CD4-positive, alpha-beta T cell treated with Interleukin-15 for 4 hours (primary cell): ENCODE data around the gene TMEM184B.

Experiments
- DNase-seq: peaks from one replicate; pipeline ENCODE4 v3.0.0-alpha.2; 2020; ENCODE audit warnings: low spot score

Gene TMEM184B

DNA sequence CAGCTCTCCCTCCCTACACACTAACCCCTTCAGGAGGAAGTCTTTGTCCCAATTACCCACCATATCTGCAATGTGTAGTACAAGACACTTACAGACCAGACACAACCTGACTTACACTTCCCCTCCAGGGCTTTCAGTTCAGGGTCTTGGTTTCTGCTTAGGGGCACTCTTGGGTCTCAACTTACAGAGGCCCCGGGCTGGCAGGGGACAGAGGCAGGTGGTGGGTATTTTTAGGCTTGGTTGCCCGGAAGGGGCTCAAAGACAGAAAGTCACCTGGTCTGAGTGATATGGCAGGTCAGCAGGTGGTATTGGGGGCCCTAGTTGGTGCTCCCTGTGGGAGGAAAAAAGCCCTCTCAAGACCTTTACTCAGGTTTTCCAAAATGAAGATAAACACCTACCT is 3.4 kb upstream of the TMEM184B start:
- no peak for DNase-seq

DNA sequence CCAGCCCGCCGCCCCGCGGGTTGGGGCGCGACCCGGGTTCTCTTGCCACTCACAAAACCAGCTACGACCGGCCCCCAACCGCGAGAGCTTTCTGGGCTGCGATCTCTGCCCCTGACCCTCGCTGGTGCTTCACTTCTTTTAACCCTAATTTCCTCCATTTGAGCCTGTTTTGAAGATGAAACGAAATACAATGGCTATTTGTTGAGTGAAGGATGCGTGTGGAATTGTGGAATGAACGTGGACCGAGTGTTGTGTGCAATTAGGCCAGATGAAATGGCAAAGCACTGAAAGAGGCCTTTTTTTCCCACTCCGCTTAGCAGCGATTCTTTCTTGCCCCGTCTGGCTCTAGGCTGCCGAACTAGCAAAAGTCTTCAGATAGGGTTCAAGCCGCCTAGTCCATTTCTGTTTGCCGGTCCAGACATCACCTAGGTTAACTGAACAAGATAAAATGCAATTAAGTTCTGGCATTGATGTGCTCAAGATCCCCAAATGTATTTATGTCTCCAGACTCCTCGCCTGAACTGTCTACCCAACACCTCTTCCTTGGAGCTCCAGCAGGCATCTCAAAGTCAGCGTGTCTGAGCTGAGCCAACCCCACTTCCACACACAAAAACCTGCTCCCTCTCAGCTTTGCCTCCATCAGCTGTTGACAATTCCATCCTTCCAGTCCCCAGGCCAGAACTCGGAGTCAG is 471 bp upstream of the TMEM184B start:
- no peak for DNase-seq

DNA sequence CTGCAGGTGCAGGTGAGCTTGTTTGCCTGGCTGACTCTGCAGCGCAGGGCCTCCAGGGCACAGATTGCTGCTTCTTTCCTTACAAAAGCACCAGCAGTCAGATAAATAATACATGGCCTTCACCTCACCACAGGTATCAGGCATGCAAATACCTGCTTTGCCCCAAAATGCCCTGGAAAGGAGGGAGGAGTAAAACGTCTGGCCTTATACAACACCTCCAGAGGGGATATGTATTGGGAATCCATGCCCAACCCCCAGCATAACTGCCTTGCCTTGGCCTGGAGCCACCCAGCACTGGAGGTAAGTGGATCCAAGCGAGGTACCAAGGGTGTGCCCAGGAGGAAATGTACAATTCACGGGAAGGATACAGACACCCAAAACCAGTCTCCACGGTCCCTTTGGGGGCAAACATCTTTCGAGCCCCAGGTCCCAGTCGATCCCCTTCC is 860 bp downstream of the TMEM184B start:
- DNase-seq = no peak

DNA sequence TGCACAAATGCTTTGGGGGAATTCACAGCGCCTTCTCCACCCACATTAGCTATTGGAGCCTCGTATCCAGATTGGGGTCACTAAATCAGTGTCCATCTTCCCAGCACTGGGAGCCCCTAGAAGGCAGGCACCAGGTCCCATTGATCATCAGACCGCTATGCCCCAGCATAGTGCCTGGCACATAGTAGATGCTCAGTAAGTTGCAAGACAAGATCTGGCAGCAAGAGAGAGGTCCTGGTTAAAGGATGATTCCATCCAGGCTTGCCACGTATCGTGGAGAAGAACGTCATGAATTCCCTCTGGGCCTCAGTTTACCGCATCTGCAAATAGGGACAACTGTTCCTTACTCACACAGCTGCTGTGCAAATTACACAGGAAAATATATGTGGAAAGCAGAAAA is 1.7 kb downstream of the TMEM184B start:
- DNase-seq = no peak

DNA sequence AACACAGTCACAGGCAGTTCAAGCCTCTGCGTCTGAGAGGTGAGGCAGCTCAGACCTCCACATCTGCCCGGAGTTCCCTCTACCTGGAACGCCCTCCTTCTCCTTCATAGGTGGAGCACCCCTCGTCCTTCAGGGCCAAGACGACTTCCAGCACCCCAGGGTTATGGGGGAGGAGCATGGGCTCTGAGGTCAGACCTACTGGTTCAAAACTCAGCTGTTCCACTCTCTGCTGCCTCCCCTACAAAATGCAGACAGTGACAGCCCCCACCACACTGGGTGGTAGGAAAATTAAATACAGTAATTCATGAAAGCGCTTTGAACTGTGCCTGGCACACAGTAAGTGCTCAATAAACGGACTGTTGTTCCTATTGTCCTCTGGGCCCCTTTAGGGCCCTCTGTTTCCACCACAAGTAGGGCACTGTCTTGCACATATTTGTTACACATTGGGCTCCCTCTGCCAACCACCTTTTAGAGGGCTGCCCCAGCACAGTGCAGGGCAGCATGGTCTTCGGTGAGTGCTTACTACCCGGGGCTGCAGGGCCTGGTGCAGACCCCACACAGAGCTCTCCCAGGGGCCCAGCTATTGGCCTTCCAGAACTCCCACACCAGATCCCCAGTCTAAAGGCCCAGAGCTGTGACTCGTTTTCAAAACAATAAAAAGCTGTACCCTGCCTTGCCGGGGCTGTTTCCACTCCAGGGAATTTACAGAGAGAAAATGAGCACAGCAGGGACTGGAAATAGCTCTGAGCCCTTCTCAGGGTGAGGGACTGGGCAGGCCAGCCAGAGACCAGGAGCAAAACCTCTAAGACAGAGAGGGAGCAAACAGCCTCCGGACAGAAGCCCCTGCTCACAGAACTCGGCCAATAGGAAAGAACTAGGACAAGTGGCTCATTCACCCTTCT is 2.5 kb downstream of the TMEM184B start:
- DNase-seq = no peak

DNA sequence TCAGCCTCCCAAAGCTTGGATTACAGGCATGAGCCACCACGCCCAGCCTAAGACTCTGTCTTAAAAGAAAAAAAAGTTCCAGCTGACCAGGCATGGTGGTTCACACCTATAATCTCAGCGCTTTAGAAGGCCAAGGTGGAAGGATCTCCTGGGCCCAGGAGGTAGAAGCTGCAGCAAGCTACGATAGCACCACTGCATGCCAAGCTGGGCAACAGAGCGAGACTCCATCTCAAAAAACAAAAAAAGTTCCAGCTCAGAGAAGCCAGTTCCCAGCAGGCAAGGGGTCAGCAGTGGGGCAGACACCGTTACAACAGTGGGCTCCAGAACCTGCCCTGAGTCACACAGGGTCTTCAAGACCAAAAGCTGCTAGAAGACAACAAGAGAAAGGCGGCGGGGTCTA is 3.3 kb downstream of the TMEM184B start:
- DNase-seq = no peak

DNA sequence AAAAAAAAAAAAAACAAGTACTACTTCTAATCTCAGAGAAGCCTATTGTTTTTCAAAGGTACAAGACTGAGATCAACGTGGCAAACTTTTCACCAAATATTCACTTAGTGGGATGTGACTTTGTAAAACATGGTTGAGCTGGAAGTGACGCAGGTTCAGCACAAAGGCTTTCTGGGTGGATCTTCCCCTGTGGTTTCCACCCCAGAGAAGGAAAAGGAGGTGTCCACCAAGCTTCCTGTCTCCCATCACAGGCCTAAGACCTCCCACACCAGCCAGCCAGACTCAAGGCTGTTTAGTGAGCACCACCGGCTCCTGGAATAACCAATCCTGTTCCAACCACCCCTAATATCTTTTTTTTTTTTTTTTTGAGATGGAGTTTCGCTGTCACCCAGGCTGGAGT is 5.7 kb downstream of the TMEM184B start:
- peak; percentile 50 for DNase-seq

DNA sequence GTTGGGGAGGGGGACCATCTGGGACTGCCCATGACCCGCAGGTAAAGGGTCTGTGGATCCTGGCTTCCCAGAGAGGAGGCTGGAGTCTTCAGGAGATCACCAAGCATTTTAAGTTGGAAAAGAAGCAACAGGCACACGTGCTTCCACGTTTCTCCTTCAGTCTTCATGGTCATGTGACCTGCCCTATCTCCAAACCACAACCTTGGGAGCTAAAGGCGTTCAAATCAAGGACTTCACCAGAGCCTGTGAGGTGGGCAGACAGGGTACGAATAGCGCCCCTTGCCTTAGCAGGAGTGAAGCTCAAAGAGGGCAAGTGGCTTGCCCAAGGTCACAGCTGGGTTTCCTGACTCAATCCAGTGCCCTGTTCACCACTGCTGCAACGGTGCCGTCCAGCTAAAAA is 6.7 kb downstream of the TMEM184B start:
- no peak for DNase-seq

DNA sequence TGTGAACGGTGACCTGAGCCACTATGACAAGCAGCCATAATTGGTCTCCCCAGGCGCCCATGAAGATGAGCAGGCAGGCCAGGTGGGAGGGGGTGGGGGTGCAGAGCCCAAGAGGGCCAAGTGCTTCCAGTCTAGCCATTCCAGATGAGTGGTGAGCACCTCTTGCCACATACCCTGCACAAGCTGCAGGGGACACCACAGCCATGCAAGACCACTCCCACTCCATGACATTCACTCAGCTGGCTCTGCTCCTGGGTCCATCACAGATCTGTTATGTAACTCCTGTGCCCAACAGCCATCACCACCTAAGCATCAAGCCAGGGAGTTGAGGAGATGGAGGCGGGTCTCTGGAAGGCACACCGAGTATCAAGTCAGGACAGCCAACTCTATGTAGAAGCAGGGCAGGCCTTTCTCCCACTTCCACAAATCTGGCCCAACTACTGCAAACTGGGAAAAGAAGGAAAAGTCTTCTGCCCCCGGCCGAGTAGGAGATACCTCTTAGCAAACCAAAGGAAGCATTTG is 8.4 kb downstream of the TMEM184B start:
- DNase-seq = no peak

DNA sequence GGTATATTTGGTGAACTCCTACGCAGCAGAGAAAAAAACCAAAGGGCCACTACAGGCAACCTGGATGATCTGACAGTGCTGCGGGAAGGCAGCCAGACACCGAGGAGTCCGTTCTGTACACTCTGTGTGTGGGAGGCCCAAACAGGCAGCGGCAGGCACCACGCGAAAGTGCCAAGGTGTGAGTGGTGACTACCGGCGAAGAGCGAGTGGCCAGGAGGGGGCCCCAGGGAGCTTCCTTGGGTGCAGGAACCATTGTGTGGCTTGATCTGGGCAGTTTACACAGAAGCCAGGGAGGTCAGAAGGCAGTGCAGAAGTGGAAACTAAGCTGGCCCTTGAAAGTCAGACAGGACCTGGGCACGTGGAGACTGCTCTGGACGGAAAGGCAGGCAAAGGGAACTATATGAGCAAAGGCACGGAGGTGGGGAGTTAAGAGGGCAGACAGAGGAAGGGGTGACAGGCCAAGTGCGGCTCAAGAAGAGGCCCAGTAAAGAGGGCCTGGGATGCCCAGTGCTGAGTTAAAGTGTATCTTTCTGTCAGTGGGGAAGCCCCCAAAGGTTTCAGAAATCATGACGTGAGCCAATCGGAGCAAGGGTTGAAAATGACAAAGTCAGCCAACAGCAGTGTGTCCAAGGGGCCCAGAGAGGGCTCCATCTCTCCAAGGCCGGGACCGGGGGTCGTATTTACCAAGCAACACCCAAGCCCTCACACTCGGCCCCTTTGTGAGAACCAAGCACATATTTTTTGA is 10.6 kb downstream of the TMEM184B start:
- peak; percentile 31 for DNase-seq

DNA sequence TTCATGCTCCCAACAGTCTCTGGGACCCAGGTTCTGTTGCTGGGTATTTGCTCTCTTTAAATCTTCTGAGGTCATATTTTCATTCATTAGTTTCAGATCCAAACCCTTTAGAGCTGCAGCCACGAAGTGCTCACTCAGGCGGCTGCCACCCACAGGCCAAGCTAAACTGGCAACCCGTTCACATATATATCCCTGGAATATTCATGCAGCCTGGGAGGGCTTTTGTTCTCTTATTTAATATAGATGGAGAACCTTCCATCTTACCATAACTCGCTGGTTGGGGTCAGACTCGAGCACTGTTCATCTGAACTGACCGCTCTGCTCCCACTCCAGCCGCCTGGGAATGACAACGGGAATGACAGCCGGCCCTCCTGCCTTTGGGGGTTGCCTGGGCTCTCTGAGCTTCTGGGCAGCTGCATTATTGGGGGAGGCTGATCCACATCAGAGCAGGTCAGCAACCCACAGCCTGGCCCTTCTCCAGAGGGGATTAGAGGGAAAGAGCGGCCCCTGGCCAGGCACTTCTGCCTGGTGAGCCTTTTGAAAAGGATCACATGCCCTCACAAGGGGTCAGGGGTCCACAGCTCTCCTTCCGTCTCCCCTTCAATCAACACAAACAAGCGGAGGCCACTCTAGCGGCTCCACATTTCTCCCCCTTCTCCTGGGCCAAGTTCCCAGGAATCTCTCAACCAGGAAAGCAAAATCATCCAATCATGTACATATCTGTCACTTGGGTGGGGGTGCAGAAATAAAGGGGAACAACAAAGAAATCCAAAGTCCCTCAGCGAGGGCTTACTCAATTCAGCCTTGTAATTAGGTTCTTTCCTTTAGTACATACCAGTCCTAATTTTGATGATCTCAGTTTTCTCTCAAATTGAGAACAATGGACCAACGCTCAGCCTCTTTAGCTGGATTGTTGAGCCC is 11.8 kb downstream of the TMEM184B start:
- no peak for DNase-seq

DNA sequence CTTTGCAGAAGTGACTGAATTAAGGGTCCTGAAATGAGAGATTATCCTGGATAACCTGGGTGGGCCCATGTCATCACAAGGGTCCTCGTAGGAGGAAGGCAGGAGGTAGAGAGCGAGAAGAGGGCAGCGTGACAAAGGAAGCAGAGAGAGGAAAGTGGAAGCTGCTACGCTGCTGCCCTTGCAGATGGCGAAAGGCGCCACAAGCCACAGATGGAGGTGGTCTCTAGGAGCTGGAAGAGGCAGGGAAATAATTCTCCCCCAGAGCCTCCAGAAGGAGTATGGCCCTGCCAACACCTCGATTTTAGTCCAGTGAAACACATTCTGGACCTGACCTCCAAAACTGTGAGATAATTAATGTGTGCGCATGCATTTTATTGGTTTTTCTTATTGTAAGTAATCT is 13.4 kb downstream of the TMEM184B start:
- no peak for DNase-seq

DNA sequence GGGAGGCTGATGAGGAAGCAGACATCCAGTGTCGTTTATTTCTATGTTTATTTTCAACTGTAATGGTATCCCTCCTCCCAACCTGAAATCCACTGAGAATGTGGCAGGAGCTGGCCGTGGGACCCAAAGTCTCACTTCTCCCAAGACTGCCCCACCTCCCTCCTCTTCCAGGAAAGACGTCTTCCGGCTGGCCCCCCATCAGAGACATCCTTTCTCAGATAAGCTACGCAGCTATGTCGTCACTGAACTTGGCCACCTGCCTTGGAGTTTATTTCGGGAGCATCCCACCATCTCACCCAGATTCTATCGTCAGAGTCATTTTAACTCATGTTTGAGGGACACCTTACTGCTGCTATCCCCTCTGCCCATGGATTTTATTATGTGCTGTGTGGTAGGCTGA is 13.9 kb downstream of the TMEM184B start:
- DNase-seq = no peak

DNA sequence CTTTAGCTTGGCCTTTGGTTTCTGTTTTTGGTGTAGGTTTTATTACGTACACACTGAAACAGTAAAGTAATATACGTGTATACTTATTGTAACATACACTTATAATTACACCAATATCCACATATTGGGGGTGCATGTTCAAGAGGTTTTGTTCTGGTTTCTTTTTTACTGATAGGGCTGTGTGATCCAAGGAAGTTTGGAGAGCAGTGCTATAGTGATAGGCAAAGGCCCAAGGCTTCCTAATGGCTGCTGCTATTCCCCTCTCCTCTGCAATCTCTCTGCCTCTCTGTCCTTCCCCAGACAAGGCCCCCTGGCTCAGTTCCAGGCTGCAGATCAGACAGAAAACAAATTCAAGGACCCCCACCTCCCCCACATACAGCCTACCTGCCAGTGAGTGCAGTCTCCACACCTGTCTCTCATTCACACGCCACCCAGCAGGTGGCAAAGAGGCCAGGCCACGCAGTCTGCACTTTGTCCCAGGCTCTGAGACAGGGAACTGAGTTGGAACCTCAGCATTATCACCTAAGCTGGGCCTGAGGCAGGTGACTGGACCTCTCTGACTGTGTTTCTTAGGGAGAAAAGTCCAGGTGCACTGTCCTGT is 15.1 kb downstream of the TMEM184B start:
- DNase-seq = no peak

DNA sequence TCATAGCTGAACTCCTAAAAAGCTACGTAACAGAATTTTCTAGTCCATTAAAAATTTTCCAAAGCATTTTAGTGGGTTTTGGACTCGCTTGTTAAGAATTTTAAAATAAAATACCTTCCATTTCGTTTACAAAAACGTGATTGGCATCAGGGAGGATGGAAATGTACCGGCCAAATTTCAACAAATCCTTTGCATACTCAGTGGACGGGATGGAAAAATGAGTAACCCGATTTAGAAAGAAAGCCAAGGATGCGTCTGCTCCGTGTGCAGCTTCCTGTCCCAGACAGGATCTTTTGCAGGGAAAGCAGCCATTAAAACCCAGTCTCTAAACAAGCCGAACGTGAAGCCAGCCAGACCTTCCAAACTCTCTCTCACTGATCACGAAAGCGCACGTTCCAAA is 15.6 kb downstream of the TMEM184B start:
- DNase-seq = no peak

DNA sequence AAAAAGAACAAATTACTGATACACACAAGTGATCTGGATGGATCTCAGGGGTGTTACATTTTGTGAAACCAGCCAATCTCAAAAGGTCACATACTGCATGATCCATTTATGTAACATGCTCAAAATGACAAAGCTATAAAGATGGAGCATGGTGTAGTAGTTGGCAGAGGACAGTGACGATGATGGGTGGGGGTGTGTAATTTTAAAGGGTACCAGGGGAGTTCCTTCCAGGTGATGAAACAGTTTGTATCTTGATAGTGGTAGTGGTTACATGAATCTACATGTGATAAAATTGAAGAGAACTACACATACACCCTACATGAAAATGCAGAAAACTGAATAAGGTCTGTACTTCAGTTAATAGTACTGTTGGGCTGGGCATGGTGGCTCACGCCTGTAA is 17.1 kb downstream of the TMEM184B start:
- DNase-seq = no peak

DNA sequence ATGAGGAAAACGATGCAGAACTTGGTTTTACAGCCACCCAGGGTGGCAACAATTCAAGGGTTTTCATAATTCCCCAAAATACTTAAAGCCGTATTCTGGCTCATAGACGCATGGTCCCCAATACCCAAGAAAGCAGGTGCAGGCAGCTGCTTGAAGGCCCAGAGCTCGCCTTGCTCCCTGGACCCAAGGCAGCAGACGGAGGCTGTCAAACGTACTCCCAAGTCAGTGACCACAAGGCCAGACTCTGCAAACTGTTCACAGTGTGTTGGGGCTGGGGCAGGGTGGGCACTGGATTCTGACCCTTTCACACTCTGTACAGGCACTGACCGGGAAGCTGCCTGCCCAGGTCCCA is 21.5 kb downstream of the TMEM184B start:
- DNase-seq = no peak

DNA sequence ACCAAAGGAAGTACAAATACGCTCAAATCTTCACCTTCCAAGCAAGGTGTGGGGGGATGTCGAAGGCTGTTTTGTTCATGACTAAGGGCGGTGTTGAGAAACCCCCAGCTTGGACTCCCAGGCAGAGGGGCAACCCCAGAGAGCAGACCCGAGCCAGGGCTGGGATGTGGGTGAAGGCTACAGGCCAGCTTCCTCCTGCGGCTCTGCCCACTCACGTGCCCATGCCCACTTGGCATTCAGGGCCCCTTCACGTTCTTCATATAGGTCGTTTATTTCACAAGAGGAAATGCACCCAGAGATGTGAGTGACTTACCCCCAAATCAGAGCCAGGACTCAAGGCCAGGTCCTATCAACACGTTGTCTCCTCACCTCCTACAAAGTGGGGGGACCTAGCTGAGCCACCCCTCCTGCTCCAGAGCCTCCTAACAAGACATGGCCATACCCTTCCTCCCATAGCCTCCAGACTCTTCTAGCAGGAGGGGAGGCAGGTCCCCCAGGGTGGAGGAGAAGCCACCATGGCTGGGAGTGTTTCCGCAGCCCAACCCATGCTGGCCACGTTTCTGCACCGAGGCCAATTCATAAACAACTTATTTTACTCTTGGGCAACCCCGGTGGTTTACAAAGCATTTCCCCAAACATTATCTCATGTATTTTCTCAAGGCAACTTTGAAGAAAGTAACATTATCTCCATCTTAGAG is 22.0 kb downstream of the TMEM184B start:
- DNase-seq = no peak

DNA sequence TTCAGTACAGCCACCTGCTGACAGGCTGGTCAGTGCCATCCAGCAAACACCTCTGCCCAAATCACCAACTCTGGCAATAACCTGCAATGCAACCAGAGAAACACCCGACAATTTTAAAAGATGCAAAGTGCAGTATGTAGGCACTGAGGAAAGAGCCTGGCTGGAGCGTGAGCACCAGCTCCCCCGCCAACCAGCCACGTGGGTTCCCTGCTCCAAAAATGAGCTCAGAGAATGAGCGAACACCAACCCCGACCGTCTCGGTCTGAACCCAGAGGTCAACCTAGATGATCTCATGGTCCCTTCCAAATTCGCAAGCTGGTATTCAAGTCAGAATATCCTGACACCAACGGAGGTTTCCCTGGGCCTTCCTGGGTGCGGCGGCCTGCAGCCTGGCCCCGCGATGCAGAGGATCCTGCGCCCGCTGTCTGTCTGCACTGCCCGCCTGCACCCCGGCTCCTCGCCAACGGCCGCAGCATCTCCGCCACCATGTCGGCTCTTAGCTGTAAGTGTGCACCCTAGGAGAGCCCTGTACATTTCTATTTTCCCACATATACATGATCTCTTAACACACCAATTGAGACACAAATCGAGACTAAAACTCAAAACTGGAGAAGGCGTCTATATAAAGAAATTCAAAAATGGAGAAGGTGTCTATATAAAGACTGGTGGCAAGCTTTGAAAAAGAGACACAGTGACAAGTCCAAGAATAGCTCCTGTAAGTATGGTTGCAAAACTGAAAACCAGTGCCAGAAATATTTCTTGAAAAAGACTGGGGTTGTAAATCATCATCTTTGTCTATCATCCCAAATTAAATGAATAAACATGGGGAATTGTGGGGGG is 22.8 kb downstream of the TMEM184B start:
- no peak for DNase-seq

DNA sequence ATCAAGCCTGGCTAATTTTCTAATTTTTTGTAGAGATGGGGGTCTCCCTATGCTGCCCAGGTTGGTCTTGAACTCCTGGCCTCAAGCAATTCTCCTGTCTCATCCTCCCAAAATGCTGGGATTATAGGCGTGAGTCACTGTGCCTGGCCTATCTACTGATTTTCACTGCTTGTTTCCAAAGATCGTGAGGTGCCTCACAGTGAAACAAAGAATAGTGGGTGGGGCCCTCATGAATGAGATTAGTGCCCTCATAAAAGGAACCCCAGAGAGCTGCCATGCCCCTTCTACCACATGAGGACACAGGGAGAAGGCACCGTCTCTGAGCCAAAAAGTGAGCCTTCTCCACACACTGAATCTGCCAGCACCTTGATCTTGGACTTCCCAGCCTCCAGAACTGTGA is 23.5 kb downstream of the TMEM184B start:
- no peak for DNase-seq
